H9 (cell line): ENCODE data around the gene TDP1. TPM values are rescaled to one million over a fixed set of nuclear protein-coding genes. Genes with fewer than 3 reads are reported as not detected.

Source experiments
- DNase-seq: peaks from one replicate; pipeline ENCODE4 v3.0.0-alpha.2; 2017
- H2AFZ ChIP-seq: one replicate; pipeline ENCODE4 v1.6.1; 2013; ENCODE audit warnings: mild to moderate bottlenecking, low read length, control low read depth, moderate library complexity
- H2AK5ac ChIP-seq: 2 replicates; pipeline ENCODE4 v1.6.1; 2013; ENCODE audit warnings: low read length, control low read depth, mixed read lengths; ENCODE audit not compliant: insufficient read length
- H2BK120ac ChIP-seq: one replicate; pipeline ENCODE4 v1.6.1; 2013; ENCODE audit warnings: low read depth, mild to moderate bottlenecking, low read length, control low read depth, inconsistent platforms; ENCODE audit not compliant: poor library complexity, severe bottlenecking
- H2BK12ac ChIP-seq: 2 replicates; pipeline ENCODE4 v1.6.1; 2013; ENCODE audit warnings: low read length, control low read depth, mixed read lengths, low read depth; ENCODE audit not compliant: insufficient read length
- H2BK15ac ChIP-seq: 2 replicates; pipeline ENCODE4 v1.6.1; 2013; ENCODE audit warnings: low read depth, low read length, control low read depth
- H2BK20ac ChIP-seq: one replicate; pipeline ENCODE4 v1.6.1; 2013; ENCODE audit warnings: low read depth, mild to moderate bottlenecking, low read length, control low read depth, inconsistent platforms; ENCODE audit not compliant: poor library complexity, severe bottlenecking
- H2BK5ac ChIP-seq: 2 replicates; pipeline ENCODE4 v1.6.1; 2013; ENCODE audit warnings: low read length, control low read depth, mixed read lengths; ENCODE audit not compliant: insufficient read length
- H3K14ac ChIP-seq: 2 replicates; pipeline ENCODE4 v1.6.1; 2013; ENCODE audit warnings: low read length, control low read depth; ENCODE audit not compliant: insufficient read depth
- H3K18ac ChIP-seq: 2 replicates; pipeline ENCODE4 v1.6.1; 2013; ENCODE audit warnings: low read depth, mild to moderate bottlenecking, mixed read lengths, low read length, control low read depth; ENCODE audit not compliant: insufficient read length
- H3K23ac ChIP-seq: 2 replicates; pipeline ENCODE4 v1.6.1; 2013; ENCODE audit warnings: low read length, control low read depth, mixed read lengths, low read depth; ENCODE audit not compliant: insufficient read length
- H3K23me2 ChIP-seq: 2 replicates; pipeline ENCODE4 v1.6.1; 2013; ENCODE audit warnings: low read depth, mild to moderate bottlenecking, mixed read lengths, low read length, control low read depth; ENCODE audit not compliant: insufficient read length, poor library complexity, severe bottlenecking
- H3K27ac ChIP-seq: 2 replicates; pipeline ENCODE4 v1.5.1; 2013; ENCODE audit warnings: low read length, control low read depth, mixed read lengths, low read depth; ENCODE audit not compliant: insufficient read length
- H3K27me3 ChIP-seq: 2 replicates; pipeline ENCODE4 v1.6.1; 2013; ENCODE audit warnings: low read length, control low read depth, inconsistent platforms; ENCODE audit not compliant: insufficient read depth
- H3K4ac ChIP-seq: 2 replicates; pipeline ENCODE4 v1.6.1; 2013; ENCODE audit warnings: low read depth, mild to moderate bottlenecking, control low read depth, inconsistent platforms, low read length, moderate library complexity
- H3K4me1 ChIP-seq: 2 replicates; pipeline ENCODE4 v1.6.1; 2013; ENCODE audit warnings: low read length, control low read depth, inconsistent platforms; ENCODE audit not compliant: insufficient read depth
- H3K4me2 ChIP-seq: 2 replicates; pipeline ENCODE4 v1.6.1; 2013; ENCODE audit warnings: low read length, control low read depth, mixed read lengths; ENCODE audit not compliant: insufficient read length, insufficient read depth
- H3K56ac ChIP-seq: 2 replicates; pipeline ENCODE4 v1.6.1; 2013; ENCODE audit warnings: low read depth, mild to moderate bottlenecking, mixed read lengths, low read length, control low read depth; ENCODE audit not compliant: insufficient read length
- H3K79me1 ChIP-seq: 2 replicates; pipeline ENCODE4 v1.6.1; 2013; ENCODE audit warnings: low read depth, mild to moderate bottlenecking, moderate library complexity, low read length, control low read depth, inconsistent platforms; ENCODE audit not compliant: insufficient read depth, poor library complexity, severe bottlenecking
- H3K79me2 ChIP-seq: 2 replicates; pipeline ENCODE4 v1.6.1; 2013; ENCODE audit warnings: low read length, control low read depth, inconsistent platforms; ENCODE audit not compliant: insufficient read depth
- H3K9ac ChIP-seq: 2 replicates; pipeline ENCODE4 v1.6.1; 2013; ENCODE audit warnings: low read length, control low read depth, mixed read lengths; ENCODE audit not compliant: insufficient read length; ENCODE audit errors: extremely low read depth
- H3K9me3 ChIP-seq: one replicate; pipeline ENCODE4 v1.6.1; 2013; ENCODE audit warnings: low read depth, low read length, inconsistent platforms; ENCODE audit not compliant: control insufficient read depth
- H3T11ph ChIP-seq: one replicate; pipeline ENCODE4 v1.6.1; 2013; ENCODE audit warnings: mild to moderate bottlenecking, low read length, control low read depth, inconsistent platforms
- H4K20me1 ChIP-seq: one replicate; pipeline ENCODE4 v1.6.1; 2013; ENCODE audit not compliant: control insufficient read depth, insufficient read length, insufficient read depth
- H4K5ac ChIP-seq: 2 replicates; pipeline ENCODE4 v1.6.1; 2013; ENCODE audit warnings: low read depth, mild to moderate bottlenecking, mixed read lengths, low read length, control low read depth; ENCODE audit not compliant: insufficient read length
- H4K8ac ChIP-seq: replicated peaks from 2 replicates; pipeline ENCODE4 v1.6.1; 2013; ENCODE audit warnings: low read length, control low read depth, mixed read lengths, low read depth; ENCODE audit not compliant: insufficient read length
- H4K91ac ChIP-seq: 2 replicates; pipeline ENCODE4 v1.6.1; 2013; ENCODE audit warnings: low read depth, mild to moderate bottlenecking, moderate library complexity, mixed read lengths, low read length, control low read depth; ENCODE audit not compliant: insufficient read length
- H3K27ac Mint-ChIP-seq, 3 experiments: 2 replicates in 2 of 3; 3 replicates in 1 of 3; pipeline ENCODE4 v1.8.0; 2020 to 2021; ENCODE audit warnings: mixed read lengths in 3 of 3, mild to moderate bottlenecking in 1 of 3, moderate library complexity in 1 of 3
- H3K27me3 Mint-ChIP-seq: 2 replicates; pipeline ENCODE4 v1.8.0; 2021; ENCODE audit warnings: low read depth, mild to moderate bottlenecking, moderate library complexity, mixed read lengths
- H3K36me3 Mint-ChIP-seq, 3 experiments: 2 replicates in 2 of 3; 3 replicates in 1 of 3; pipeline ENCODE4 v1.8.0; 2020 to 2021; ENCODE audit warnings: low read depth in 3 of 3, mixed read lengths in 3 of 3; ENCODE audit not compliant: insufficient read depth in 1 of 3
- H3K4me1 Mint-ChIP-seq, 2 experiments: 2 replicates each; pipeline ENCODE4 v1.8.0; 2020; ENCODE audit warnings: mixed read lengths in 2 of 2
- H3K4me3 Mint-ChIP-seq, 2 experiments: 2 replicates in 1 of 2; 3 replicates in 1 of 2; pipeline ENCODE4 v1.8.0; 2020 to 2021; ENCODE audit warnings: mild to moderate bottlenecking in 2 of 2, mixed read lengths in 2 of 2, moderate library complexity in 1 of 2
- H3K9me3 Mint-ChIP-seq, 2 experiments: 2 replicates in 1 of 2; 3 replicates in 1 of 2; pipeline ENCODE4 v1.8.0; 2020; ENCODE audit warnings: mild to moderate bottlenecking in 2 of 2, mixed read lengths in 2 of 2, moderate library complexity in 1 of 2
- CTCF ChIP-seq: fragments of 200-600 bp; sonication (generic); conservative IDR thresholded peaks from 3 replicates; pipeline ENCODE4 v1.8.0; 2021; ENCODE audit warnings: antibody characterized with exemption, mild to moderate bottlenecking
- WGBS: extraction: QIAGEN DNeasy Blood & Tissue Kit; methylation state at CpG from one replicate; pipeline ENCODE4 v1.1.7; 2013; ENCODE audit warnings: missing lambda C conversion rate, low lambda C conversion rate, mixed read lengths; ENCODE audit not compliant: insufficient read length; ENCODE audit errors: extremely low coverage; 5-methylcytosine and 5-hydroxymethylcytosine counted together
- total RNA-seq: library from RNA; stranded (reverse); gene quantifications from 2 replicates; pipeline ENCODE4 v1.2.1, GENCODE V29; 2021

The TDP1 gene
- total RNA-seq, 1 experiment from 2014 or later: 53.4 TPM

DNA sequence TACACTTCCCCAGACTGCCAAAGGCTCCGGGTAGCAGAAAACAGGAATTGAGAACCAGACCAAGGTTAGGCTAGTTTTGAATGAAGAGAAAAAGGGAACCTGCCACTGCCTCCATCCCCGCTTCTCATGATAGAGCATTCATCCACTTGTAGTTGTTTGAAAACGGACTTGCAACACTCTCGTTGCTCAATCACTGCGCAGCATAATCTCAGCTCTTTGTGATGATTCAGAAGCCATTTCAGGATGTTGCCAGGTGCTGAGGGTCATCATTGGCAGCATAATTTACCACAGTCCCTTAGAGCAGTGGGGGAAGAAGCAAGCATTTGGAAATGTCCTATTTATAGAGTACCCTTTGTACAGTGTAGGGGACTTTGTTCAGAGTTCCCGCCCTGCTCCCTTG, 131.7 kb downstream of the TDP1 start:
- peaks cover 12% of the 10 kb centered on the region for H3K27me3 Mint-ChIP-seq
- H2AFZ ChIP-seq: no peak overlapping the region
- H2AK5ac ChIP-seq: no peak overlapping the region
- no peak overlapping the region for H2BK5ac ChIP-seq
- H3K27ac Mint-ChIP-seq: no peak overlapping the region
- H3K23me2 ChIP-seq: no peaks in the 10 kb centered on the region
- H3K79me1 ChIP-seq: no peaks in the 10 kb centered on the region
- H3K4me1 Mint-ChIP-seq: peaks cover 12% of the 10 kb centered on the region in 2 experiments
- H3K14ac ChIP-seq: no peak overlapping the region
- no peak overlapping the region for H2BK12ac ChIP-seq
- no peak overlapping the region for H3K4me3 Mint-ChIP-seq
- whole genome bisulfite sequencing: no CpG with 5 or more reads among the region's 6 CpGs
- H3K23ac ChIP-seq: no peak overlapping the region
- no peak overlapping the region for H3K18ac ChIP-seq
- DNase-seq: no peak
- no peak overlapping the region for H2BK20ac ChIP-seq
- H3K9me3 ChIP-seq: no peaks in the 10 kb centered on the region
- H3K36me3 Mint-ChIP-seq: peaks cover 0 to 8% (median 2%) of the 10 kb centered on the region in 3 experiments; a peak in 5 of 7 replicates
- no peak overlapping the region for H4K8ac ChIP-seq
- no peak overlapping the region for H3K4me2 ChIP-seq
- H3K4ac ChIP-seq: no peak overlapping the region
- H3K27ac ChIP-seq: no peak overlapping the region
- no peak overlapping the region for H4K5ac ChIP-seq
- H3K9me3 Mint-ChIP-seq: peaks cover 4 to 8% of the 10 kb centered on the region in 2 experiments
- H3T11ph ChIP-seq: no peak overlapping the region
- H3K9ac ChIP-seq: no peak overlapping the region
- H3K79me2 ChIP-seq: no peaks in the 10 kb centered on the region
- no peaks in the 10 kb centered on the region for H3K27me3 ChIP-seq
- H3K56ac ChIP-seq: no peak overlapping the region
- no peak overlapping the region for H2BK120ac ChIP-seq
- H4K91ac ChIP-seq: no peak overlapping the region
- no peaks in the 10 kb centered on the region for H4K20me1 ChIP-seq
- no peak overlapping the region for H2BK15ac ChIP-seq
- no peak for TF ChIP-seq CTCF
- H3K4me1 ChIP-seq: no peaks in the 10 kb centered on the region; the same call in 1 of the 2 replicates
